SKM-1 (cell line): Measurements from ENCODE around the gene HIBADH.
"Not testable (repeated sequence)": the region's sequence is repeated elsewhere in the genome, so short reads cannot be mapped to it uniquely, and the experiment has no call there.

Experiments used
- DNase-seq: peaks from one replicate; lab custom pipeline; 2025; ENCODE audit not compliant: unreplicated experiment; lab: John Stamatoyannopoulos, UW

HIBADH gene

GRCh38 chr7:27602766-27603165 lies 59.9 kb downstream of the HIBADH start:
- DNase-seq: no peak

- DNase-seq: no peak
These were observed 61.5 kb downstream of the HIBADH start for GRCh38 chr7:27601217-27601616.

GRCh38 chr7:27600247-27600646 lies 62.4 kb downstream of the HIBADH start:
- no peak for DNase-seq

- DNase-seq: no peak
These were observed 67.7 kb downstream of the HIBADH start for GRCh38 chr7:27595009-27595408.

GRCh38 chr7:27593226-27593625 lies 69.5 kb downstream of the HIBADH start:
- no peak for DNase-seq

- DNase-seq: no peak
These were observed 72.3 kb downstream of the HIBADH start for GRCh38 chr7:27590416-27590815.

- DNase-seq: no peak
These were observed 75.3 kb downstream of the HIBADH start for GRCh38 chr7:27587429-27587828.

GRCh38 chr7:27586825-27587224 lies 75.9 kb downstream of the HIBADH start:
- DNase-seq: no peak

GRCh38 chr7:27585781-27586447 lies 76.8 kb downstream of the HIBADH start:
- no peak for DNase-seq

- DNase-seq: no peak
These were observed 80.8 kb downstream of the HIBADH start for GRCh38 chr7:27581906-27582305.

GRCh38 chr7:27581119-27581518 lies 81.6 kb downstream of the HIBADH start:
- no peak for DNase-seq

- no peak for DNase-seq
These were observed 83.1 kb downstream of the HIBADH start for GRCh38 chr7:27579565-27579964.

GRCh38 chr7:27578169-27578568 lies 84.5 kb downstream of the HIBADH start:
- not testable (repeated sequence) for DNase-seq

GRCh38 chr7:27576360-27576944 lies 86.2 kb downstream of the HIBADH start:
- peak; percentile 61 for DNase-seq

GRCh38 chr7:27575613-27576012 lies 87.1 kb downstream of the HIBADH start:
- no peak for DNase-seq

- no peak for DNase-seq
These were observed 93.6 kb downstream of the HIBADH start for GRCh38 chr7:27569106-27569505.

GRCh38 chr7:27567266-27567665 lies 95.4 kb downstream of the HIBADH start:
- no peak for DNase-seq

GRCh38 chr7:27564881-27565482 lies 97.7 kb downstream of the HIBADH start:
- no peak for DNase-seq

- no peak for DNase-seq
These were observed 101.9 kb downstream of the HIBADH start for GRCh38 chr7:27560706-27561235.

GRCh38 chr7:27555670-27556069 lies 107.0 kb downstream of the HIBADH start:
- DNase-seq: no peak

- DNase-seq: no peak
These were observed 107.9 kb downstream of the HIBADH start for GRCh38 chr7:27554826-27555225.

GRCh38 chr7:27553273-27553672 lies 109.4 kb downstream of the HIBADH start:
- DNase-seq: no peak
